Panc1 (cell line): ENCODE measurements around the gene ATAD2B. TPM values are rescaled to one million over a fixed set of nuclear protein-coding genes. Genes with fewer than 3 reads are reported as not detected.

ENCODE experiments used
- ATAC-seq: fragments of 200-7000 bp; cut with Tn5 transposase; 2 replicates; pipeline ENCODE4 v1.9.1; 2020; ENCODE audit warnings: mild to moderate bottlenecking, moderate library complexity
- BruUV-seq: library from RNA; stranded (reverse); fragments of 400-500 nt; replicated peaks from 2 replicates; lab custom pipeline; 2021; lab: Mats Ljungman, UMichigan
- CTCF ChIA-PET: fragments of 300-600 bp; sonication (Branson Sonifier 250); formaldehyde crosslinking; loops from one replicate; lab custom pipeline; 2022; ENCODE audit warnings: antibody characterized with exemption; lab: Charles Lee
- POLR2A ChIA-PET: fragments of 300-600 bp; sonication (Branson Sonifier 250); formaldehyde crosslinking; loops from one replicate; lab custom pipeline; 2022; ENCODE audit warnings: antibody characterized with exemption; lab: Charles Lee
- DNase-seq: peaks from one replicate; pipeline ENCODE4 v3.0.0-alpha.2; 2010; ENCODE audit warnings: low read depth, low spot score
- H3K27ac ChIP-seq: 2 replicates; pipeline ENCODE4 v1.5.1; 2011; ENCODE audit warnings: mild to moderate bottlenecking, low read length, inconsistent platforms
- H3K27me3 ChIP-seq: fragments of 200-500 bp; sonication (Bioruptor generic); 2 replicates; pipeline ENCODE4 v1.6.0; 2014; ENCODE audit warnings: low read length, inconsistent platforms; ENCODE audit not compliant: control insufficient read depth, insufficient read depth
- H3K36me3 ChIP-seq: fragments of 200-500 bp; sonication (Bioruptor generic); 2 replicates; pipeline ENCODE4 v1.5.1; 2014; ENCODE audit warnings: inconsistent platforms, mild to moderate bottlenecking, low read length, moderate library complexity; ENCODE audit not compliant: control insufficient read depth, insufficient read depth
- H3K4me1 ChIP-seq: 2 replicates; pipeline ENCODE4 v1.5.1; 2011; ENCODE audit warnings: inconsistent platforms, mild to moderate bottlenecking, low read length, moderate library complexity; ENCODE audit not compliant: control insufficient read depth, insufficient read depth
- H3K4me3 ChIP-seq, 2 experiments: 2 replicates each; pipeline ENCODE4 v1.5.1; 2011 to 2012; ENCODE audit warnings: low read depth in 2 of 2, low read length in 2 of 2, mild to moderate bottlenecking in 2 of 2, inconsistent platforms in 1 of 2, moderate library complexity in 1 of 2
- H3K9me3 ChIP-seq: fragments of 200-500 bp; sonication (Bioruptor generic); 2 replicates; pipeline ENCODE4 v1.5.1; 2014; ENCODE audit warnings: low read depth, mild to moderate bottlenecking, inconsistent platforms, low read length, moderate library complexity; ENCODE audit not compliant: control insufficient read depth, insufficient read depth
- CTCF ChIP-seq: fragments of 450-650 bp; IDR thresholded peaks from 2 replicates; pipeline ENCODE4 v1.5.1; 2017; ENCODE audit warnings: mild to moderate bottlenecking
- POLR2AphosphoS5 ChIP-seq: IDR thresholded peaks from 2 replicates; pipeline ENCODE4 v1.6.1; 2012; ENCODE audit warnings: mild to moderate bottlenecking, low read depth, low read length, moderate library complexity
- REST ChIP-seq, 2 experiments: IDR thresholded peaks; 2 replicates each; pipeline ENCODE4 v1.6.1; 2011 to 2012; ENCODE audit warnings: low read depth in 2 of 2, control low read depth in 1 of 2, low read length in 1 of 2, mild to moderate bottlenecking in 1 of 2, moderate library complexity in 1 of 2; ENCODE audit not compliant: insufficient read depth in 1 of 2
- SIN3A ChIP-seq: IDR thresholded peaks from 2 replicates; pipeline ENCODE4 v1.6.1; 2012; ENCODE audit warnings: low read depth, mild to moderate bottlenecking, low read length, moderate library complexity, borderline replicate concordance; ENCODE audit not compliant: insufficient read depth
- TCF7L2 ChIP-seq: IDR thresholded peaks from 2 replicates; pipeline ENCODE4 v1.6.1; 2011; ENCODE audit warnings: mild to moderate bottlenecking, low read depth, low read length, inconsistent platforms
- in situ Hi-C: cut with HindIII; loops from 2 replicates; pipeline ENCODE4 v1.10.0; 2016; ENCODE audit warnings: low sequenced_read_pairs, low pct_unique_long_range_greater_than_20kb
- intact Hi-C: fragments of 100-400 bp; cut with micrococcal nuclease; formaldehyde crosslinking; loops from one replicate; pipeline ENCODE4 v1.10.0; 2022; ENCODE audit not compliant: unreplicated experiment
- total RNA-seq: library from RNA; stranded (reverse); gene quantifications from one replicate; pipeline ENCODE4 v1.2.1, GENCODE V29; 2021; ENCODE audit not compliant: unreplicated experiment

Gene ATAD2B
- total RNA-seq, 1 experiment from 2014 or later = 17.9 TPM

- TF ChIP-seq TCF7L2 (no peak), CTCF (no peak), REST (IDR thresholded peaks at IDR 0.05; ENCODE audit: insufficient read depth in 1 of 2, low read depth in 2 of 2, low read length in 1 of 2) (no peak), POLR2AphosphoS5 (no peak), SIN3A (no peak)
- ChIA-PET CTCF (no interaction called here), POLR2A (no interaction called here)
- no peak overlapping the region for H3K27ac ChIP-seq
- H3K27me3 ChIP-seq = no peaks in the 10 kb centered on the region
- intact Hi-C loops = no loop called here
- DNase-seq (no peak), ATAC-seq (no peak)
- H3K4me1 ChIP-seq = no peaks in the 10 kb centered on the region
- no peaks in the 10 kb centered on the region for H3K9me3 ChIP-seq
- no TSS peak for BruUV-seq
- no peak overlapping the region for H3K4me3 ChIP-seq
- H3K36me3 ChIP-seq = no peaks in the 10 kb centered on the region
- in situ Hi-C loops = no loop called here
Observed at GRCh38 chr2:23703583-23704385, 223.1 kb downstream of the ATAD2B start.

GRCh38 chr2:23703037-23703582, 223.8 kb downstream of the ATAD2B start:
- in situ Hi-C loops = no loop called here
- ChIA-PET POLR2A (no interaction called here), CTCF (no interaction called here)
- Histone ChIP-seq H3K36me3 (no peaks in the 10 kb centered on the region), H3K27me3 (no peaks in the 10 kb centered on the region), H3K4me3 (no peak overlapping the region), H3K4me1 (no peaks in the 10 kb centered on the region), H3K27ac (no peak overlapping the region), H3K9me3 (no peaks in the 10 kb centered on the region)
- ATAC-seq = no peak
- intact Hi-C loops = no loop called here
- no peak for TF ChIP-seq REST (IDR thresholded peaks at IDR 0.05; ENCODE audit: insufficient read depth in 1 of 2, low read depth in 2 of 2, low read length in 1 of 2)
- no peak for TF ChIP-seq POLR2AphosphoS5
- no peak for TF ChIP-seq CTCF
- TF ChIP-seq TCF7L2 = no peak
- DNase-seq = no peak
- BruUV-seq = no TSS peak
